Right lobe of liver (tissue), 4 donors: ENCODE results near the gene DDX47.

ENCODE experiments used
- CTCF ChIP-seq, 4 donors: fragments of 200-600 bp in 3 of 4; fragments of 450-650 bp in 1 of 4; IDR thresholded peaks; one replicate each; pipeline versions ENCODE4 v1.5.1 to v1.8.0; 2016 to 2022; ENCODE audit warnings: antibody characterized with exemption in 4 of 4, mild to moderate bottlenecking in 2 of 4
- POLR2A ChIP-seq: fragments of 450-650 bp; IDR thresholded peaks from one replicate; pipeline ENCODE4 v1.6.1; 2017; ENCODE audit warnings: antibody characterized with exemption, mild to moderate bottlenecking
- donor health status: DM: no; HTN: no; CAD: no.
- donor health status: DM: no; HTN: no; CAD: no.
- donor health status: DM: no; HTN: yes; CAD: no.

- TF ChIP-seq CTCF (IDR thresholded peaks at IDR 0.05) (no peak), POLR2A (no peak)
Observed at GRCh38 chr12:12812618-12813119, 477 bp upstream of the DDX47 start.
